Measurements from ENCODE around the gene KLHL40. TPM values are rescaled to one million over a fixed set of nuclear protein-coding genes. Genes with fewer than 3 reads are reported as not detected.
"Not testable (repeated sequence)": the region's sequence is repeated elsewhere in the genome, so short reads cannot be mapped to it uniquely, and the experiment has no call there.

Gene KLHL40
- total RNA-seq, 6 experiments from 2014 or later = not detected

DNA sequence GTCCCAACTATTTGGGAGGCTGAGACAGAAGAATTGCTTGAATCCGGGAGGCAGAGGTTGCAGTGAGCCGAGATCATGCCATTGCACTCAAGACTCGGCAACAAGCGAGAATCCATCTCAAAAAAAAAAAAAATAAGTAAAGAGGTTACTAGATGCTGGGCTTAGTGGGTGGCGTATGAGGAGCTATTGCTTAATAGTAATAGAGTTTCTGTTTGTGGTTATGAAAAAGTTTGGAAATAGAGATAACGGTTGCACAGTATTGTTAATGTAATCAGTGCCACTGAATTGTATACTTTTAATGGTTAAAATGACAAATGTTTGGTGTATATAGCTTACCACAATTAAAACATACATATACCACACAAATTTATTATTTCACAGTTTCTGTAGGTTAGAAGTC, 32.0 kb downstream of the KLHL40 start:
- H3K9me3 Mint-ChIP-seq = no peaks in the 10 kb centered on the region
- no peak for DNase-seq
- H3K4me3 Mint-ChIP-seq = no peak overlapping the region
- peaks cover 31% of the 10 kb centered on the region for H3K27me3 Mint-ChIP-seq (ENCODE audit: insufficient read depth)
- H3K36me3 Mint-ChIP-seq (ENCODE audit: low read depth) = no peaks in the 10 kb centered on the region
- H3K4me1 Mint-ChIP-seq (ENCODE audit: low read depth) = no peaks in the 10 kb centered on the region
- TF ChIP-seq, protein P1, sequence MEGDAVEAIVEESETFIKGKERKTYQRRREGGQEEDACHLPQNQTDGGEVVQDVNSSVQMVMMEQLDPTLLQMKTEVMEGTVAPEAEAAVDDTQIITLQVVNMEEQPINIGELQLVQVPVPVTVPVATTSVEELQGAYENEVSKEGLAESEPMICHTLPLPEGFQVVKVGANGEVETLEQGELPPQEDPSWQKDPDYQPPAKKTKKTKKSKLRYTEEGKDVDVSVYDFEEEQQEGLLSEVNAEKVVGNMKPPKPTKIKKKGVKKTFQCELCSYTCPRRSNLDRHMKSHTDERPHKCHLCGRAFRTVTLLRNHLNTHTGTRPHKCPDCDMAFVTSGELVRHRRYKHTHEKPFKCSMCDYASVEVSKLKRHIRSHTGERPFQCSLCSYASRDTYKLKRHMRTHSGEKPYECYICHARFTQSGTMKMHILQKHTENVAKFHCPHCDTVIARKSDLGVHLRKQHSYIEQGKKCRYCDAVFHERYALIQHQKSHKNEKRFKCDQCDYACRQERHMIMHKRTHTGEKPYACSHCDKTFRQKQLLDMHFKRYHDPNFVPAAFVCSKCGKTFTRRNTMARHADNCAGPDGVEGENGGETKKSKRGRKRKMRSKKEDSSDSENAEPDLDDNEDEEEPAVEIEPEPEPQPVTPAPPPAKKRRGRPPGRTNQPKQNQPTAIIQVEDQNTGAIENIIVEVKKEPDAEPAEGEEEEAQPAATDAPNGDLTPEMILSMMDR (IDR thresholded peaks at IDR 0.05) = no peak
- no peak overlapping the region for H3K27ac Mint-ChIP-seq

DNA sequence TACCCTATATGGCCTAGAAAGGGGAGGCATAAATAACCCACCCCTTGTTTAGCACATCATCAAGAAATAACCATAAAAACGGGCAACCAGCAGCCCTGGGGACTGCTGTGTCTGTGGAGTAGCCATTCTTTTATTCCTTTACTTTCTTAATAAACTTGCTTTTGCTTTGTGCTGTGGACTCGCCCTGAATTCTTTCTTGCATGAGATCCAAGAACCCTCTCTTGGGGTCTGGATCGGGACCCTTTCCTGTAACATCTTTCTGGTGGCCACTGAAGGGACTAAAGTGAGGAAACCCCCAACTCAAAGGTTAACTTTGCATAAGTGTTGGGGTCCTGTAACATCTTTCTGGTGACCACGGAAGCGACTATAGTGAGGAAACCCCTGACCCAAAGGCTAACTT, 33.0 kb downstream of the KLHL40 start:
- no peaks in the 10 kb centered on the region for H3K9me3 Mint-ChIP-seq
- H3K4me3 Mint-ChIP-seq = no peak overlapping the region
- DNase-seq = no peak
- peaks cover 21% of the 10 kb centered on the region for H3K27me3 Mint-ChIP-seq (ENCODE audit: insufficient read depth)
- no peak overlapping the region for H3K27ac Mint-ChIP-seq
- no peaks in the 10 kb centered on the region for H3K36me3 Mint-ChIP-seq (ENCODE audit: low read depth)
- TF ChIP-seq, protein P1 (IDR thresholded peaks at IDR 0.05) = no peak
- H3K4me1 Mint-ChIP-seq (ENCODE audit: low read depth) = no peaks in the 10 kb centered on the region; the same call in 1 of the 2 replicates

DNA sequence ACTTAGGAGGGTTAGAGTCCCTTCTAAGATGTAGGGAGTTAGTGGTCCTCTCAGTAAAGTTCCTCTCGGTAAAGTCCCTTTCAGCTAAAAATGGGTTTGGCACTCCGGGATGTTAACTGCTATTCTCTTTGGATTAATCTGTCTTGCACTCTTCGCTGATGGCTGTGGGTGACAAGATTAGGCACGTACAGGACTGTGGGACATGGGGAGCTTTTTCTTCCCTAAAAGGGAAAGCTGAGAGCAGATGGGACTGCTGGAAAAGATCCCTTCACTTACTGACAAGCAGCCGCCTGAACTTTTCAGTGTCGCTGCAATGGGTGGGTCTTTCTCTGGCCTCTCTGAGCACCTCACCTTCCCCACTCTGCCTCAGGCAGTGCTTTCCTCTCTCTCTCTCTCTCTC, 33.7 kb downstream of the KLHL40 start:
- DNase-seq = no peak
- no peaks in the 10 kb centered on the region for H3K9me3 Mint-ChIP-seq
- H3K4me3 Mint-ChIP-seq = no peak overlapping the region
- no peaks in the 10 kb centered on the region for H3K36me3 Mint-ChIP-seq (ENCODE audit: low read depth)
- TF ChIP-seq, protein P1 (IDR thresholded peaks at IDR 0.05) = no peak
- peaks cover 21% of the 10 kb centered on the region for H3K27me3 Mint-ChIP-seq (ENCODE audit: insufficient read depth)
- H3K27ac Mint-ChIP-seq = no peak overlapping the region
- no peaks in the 10 kb centered on the region; the same call in 1 of the 2 replicates for H3K4me1 Mint-ChIP-seq (ENCODE audit: low read depth)

DNA sequence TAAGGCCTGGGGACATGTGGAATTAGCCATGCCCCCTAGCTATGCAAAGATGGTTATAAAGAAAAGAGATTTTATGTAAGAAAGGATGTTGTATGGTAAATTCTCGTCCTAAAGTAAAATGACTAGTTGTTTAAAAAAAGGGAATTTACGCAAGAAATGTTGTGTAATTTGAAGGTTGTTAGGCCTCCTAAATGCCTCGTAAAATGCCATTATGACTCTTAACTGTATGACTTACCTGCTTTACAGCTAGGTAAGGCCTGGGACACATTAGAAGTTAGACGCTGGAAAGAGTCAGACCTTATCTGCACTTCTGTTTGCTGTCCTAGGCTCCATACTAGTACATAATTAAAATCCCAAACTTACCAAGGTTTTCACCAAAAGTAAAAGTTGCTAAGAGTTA, 34.8 kb downstream of the KLHL40 start:
- no peak overlapping the region for H3K4me3 Mint-ChIP-seq
- H3K4me1 Mint-ChIP-seq (ENCODE audit: low read depth) = no peaks in the 10 kb centered on the region; the same call in 1 of the 2 replicates
- no peaks in the 10 kb centered on the region for H3K36me3 Mint-ChIP-seq (ENCODE audit: low read depth)
- no peak for DNase-seq
- no peaks in the 10 kb centered on the region for H3K9me3 Mint-ChIP-seq
- no peak overlapping the region for H3K27ac Mint-ChIP-seq
- TF ChIP-seq, protein P1 (IDR thresholded peaks at IDR 0.05) = no peak
- peaks cover 19% of the 10 kb centered on the region for H3K27me3 Mint-ChIP-seq (ENCODE audit: insufficient read depth)

DNA sequence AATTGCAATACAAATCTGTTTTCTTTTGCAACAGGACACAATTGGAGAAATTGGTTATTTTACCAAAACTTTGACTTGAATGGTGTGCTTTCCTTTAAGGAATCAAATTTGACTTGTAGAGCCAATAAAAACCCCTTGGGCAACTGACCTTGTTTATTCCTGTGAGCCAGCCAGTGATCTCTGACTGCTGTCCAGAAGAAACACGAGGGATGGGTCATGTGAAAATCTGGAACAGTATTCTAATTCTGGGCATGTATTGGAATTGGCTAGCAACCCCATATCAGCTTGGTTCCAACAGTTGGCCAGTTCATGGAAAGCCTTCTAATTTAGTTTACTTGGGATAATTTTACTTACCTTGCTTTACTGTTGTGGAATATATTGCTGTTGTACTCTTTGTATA, 36.4 kb downstream of the KLHL40 start:
- Mint-ChIP-seq H3K4me1 (ENCODE audit: low read depth) (no peaks in the 10 kb centered on the region; the same call in 1 of the 2 replicates), H3K27ac (no peak overlapping the region), H3K4me3 (no peak overlapping the region), H3K9me3 (no peaks in the 10 kb centered on the region), H3K36me3 (ENCODE audit: low read depth) (no peaks in the 10 kb centered on the region), H3K27me3 (ENCODE audit: insufficient read depth) (peaks cover 29% of the 10 kb centered on the region)
- no peak for DNase-seq
- TF ChIP-seq, protein P1 (IDR thresholded peaks at IDR 0.05) = no peak

DNA sequence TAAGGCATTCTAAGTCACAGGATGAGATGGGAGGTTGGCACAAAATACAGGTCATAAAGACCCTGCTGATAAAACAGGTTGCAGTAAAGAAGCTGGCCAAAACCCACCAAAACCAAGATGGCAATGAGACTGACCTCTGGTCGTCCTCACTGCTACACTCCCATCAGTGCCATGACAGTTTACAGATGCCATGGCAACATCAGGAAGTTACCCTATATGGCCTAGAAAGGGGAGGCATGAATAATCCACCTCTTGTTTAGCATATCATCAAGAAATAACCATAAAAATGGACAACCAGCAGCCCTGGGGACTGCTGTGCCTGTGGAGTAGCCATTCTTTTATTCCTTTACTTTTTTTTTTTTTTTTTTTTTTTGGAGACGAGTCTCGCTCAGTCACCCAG, 37.1 kb downstream of the KLHL40 start:
- H3K36me3 Mint-ChIP-seq (ENCODE audit: low read depth); H3K4me3 Mint-ChIP-seq; H3K27ac Mint-ChIP-seq; H3K4me1 Mint-ChIP-seq (ENCODE audit: low read depth); DNase-seq; H3K9me3 Mint-ChIP-seq: not testable (repeated sequence)
- peaks cover 26% of the 10 kb centered on the region for H3K27me3 Mint-ChIP-seq (ENCODE audit: insufficient read depth)

All from HFFc6 (cell line).